GM12878 (cell line): ENCODE measurements around the gene TRIM7. TPM values are rescaled to one million over a fixed set of nuclear protein-coding genes. Genes with fewer than 3 reads are reported as not detected.

ENCODE experiments used
- ATAC-seq: fragments of 200-7000 bp; cut with Tn5 transposase; 3 replicates; pipeline ENCODE4 v1.9.1; 2020; ENCODE audit warnings: mild to moderate bottlenecking, moderate library complexity
- BruUV-seq: library from RNA; stranded (reverse); fragments of 400-500 nt; replicated peaks from 2 replicates; lab custom pipeline; 2021; lab: Mats Ljungman, UMichigan
- CTCF ChIA-PET: fragments of 300-600 bp; sonication (Branson Sonifier 250); formaldehyde crosslinking; extraction: SDS; loops from one replicate; lab custom pipeline; 2021; ENCODE audit warnings: inconsistent platforms; lab: Yijun Ruan, JAX
- POLR2A ChIA-PET: fragments of 350-600 bp; formaldehyde crosslinking; extraction: SDS; loops from one replicate; lab custom pipeline; 2021; ENCODE audit warnings: inconsistent platforms; lab: Charles Lee
- RAD21 ChIA-PET: fragments of 300-600 bp; sonication (Branson Sonifier 250); formaldehyde crosslinking; loops from one replicate; lab custom pipeline; 2023; ENCODE audit warnings: antibody characterized with exemption; ENCODE audit not compliant: unreplicated experiment; lab: Charles Lee
- SMC1A ChIA-PET: fragments of 300-600 bp; sonication (Branson Sonifier 250); formaldehyde crosslinking; loops from one replicate; lab custom pipeline; 2023; ENCODE audit not compliant: unreplicated experiment, uncharacterized antibody; lab: Charles Lee
- DNase-seq: peaks from one replicate; pipeline ENCODE4 v3.0.0-alpha.2; 2011; ENCODE audit warnings: low read depth, low spot score
- FAIRE-seq: peaks from 3 replicates; lab custom pipeline; 2011; peaks lifted over from hg19 to GRCh38; lab: Jason Lieb, UNC
- H2AFZ ChIP-seq: 2 replicates; pipeline ENCODE4 v1.6.0; 2011; ENCODE audit warnings: low read depth, low read length, control low read depth; ENCODE audit not compliant: control insufficient read depth
- H3K27ac ChIP-seq: 2 replicates; pipeline ENCODE4 v1.5.1; 2011; ENCODE audit warnings: control low read depth; ENCODE audit not compliant: control insufficient read depth, insufficient read depth
- H3K27me3 ChIP-seq, 2 experiments: replicated peaks in 1 of 2; 2 replicates each; pipeline versions ENCODE4 v1.6.0 to v1.6.1; 2011; ENCODE audit warnings: low read length in 1 of 2; ENCODE audit not compliant: control insufficient read depth in 2 of 2, insufficient read depth in 2 of 2
- H3K36me3 ChIP-seq, 2 experiments: 2 replicates each; pipeline ENCODE4 v1.5.1; 2011; ENCODE audit warnings: low read length in 1 of 2; ENCODE audit not compliant: control insufficient read depth in 2 of 2, insufficient read depth in 2 of 2
- H3K4me1 ChIP-seq: 2 replicates; pipeline ENCODE4 v1.6.1; 2011; ENCODE audit warnings: mild to moderate bottlenecking, low read length, moderate library complexity, mixed read lengths; ENCODE audit not compliant: control insufficient read depth, insufficient read depth
- H3K4me2 ChIP-seq: 2 replicates; pipeline ENCODE4 v1.6.0; 2011; ENCODE audit warnings: control low read depth; ENCODE audit not compliant: control insufficient read depth, insufficient read depth
- H3K4me3 ChIP-seq: fragments of 200-600 bp; sonication (generic); 2 replicates; pipeline ENCODE4 v1.5.1; 2016
- H3K79me2 ChIP-seq: 2 replicates; pipeline ENCODE4 v1.6.0; 2011; ENCODE audit warnings: low read length; ENCODE audit not compliant: control insufficient read depth, insufficient read depth
- H3K9ac ChIP-seq: 2 replicates; pipeline ENCODE4 v1.8.0; 2011; ENCODE audit warnings: low read length, control low read depth, mixed read lengths; ENCODE audit not compliant: control insufficient read depth, insufficient read depth
- H3K9me3 ChIP-seq: replicated peaks from 3 replicates; pipeline ENCODE4 v1.5.1; 2011; ENCODE audit warnings: mild to moderate bottlenecking, low read length; ENCODE audit not compliant: control insufficient read depth, insufficient read depth
- H4K20me1 ChIP-seq: 2 replicates; pipeline ENCODE4 v1.6.0; 2011; ENCODE audit not compliant: control insufficient read depth, insufficient read depth
- CBFB ChIP-seq: IDR thresholded peaks from 2 replicates; pipeline ENCODE4 v1.6.1; 2016; ENCODE audit warnings: antibody characterized with exemption, low read depth
- CREB1 ChIP-seq: IDR thresholded peaks from 2 replicates; pipeline ENCODE4 v1.6.1; 2012; ENCODE audit warnings: low read depth, mild to moderate bottlenecking, inconsistent platforms
- ESRRA ChIP-seq: IDR thresholded peaks from 2 replicates; pipeline ENCODE4 v1.6.1; 2012; ENCODE audit warnings: mild to moderate bottlenecking, low read length, improper control_type of control experiment
- FOXK2 ChIP-seq: fragments of 450-650 bp; IDR thresholded peaks from 2 replicates; pipeline ENCODE4 v1.6.1; 2017; ENCODE audit warnings: mild to moderate bottlenecking, moderate library complexity
- NR2C1 ChIP-seq: fragments of 450-650 bp; IDR thresholded peaks from 2 replicates; pipeline ENCODE4 v1.6.1; 2017; ENCODE audit warnings: antibody characterized with exemption, mild to moderate bottlenecking, moderate library complexity
- NR2C2 ChIP-seq: IDR thresholded peaks from 2 replicates; pipeline ENCODE4 v1.6.1; 2011; ENCODE audit warnings: borderline replicate concordance, low read depth; ENCODE audit not compliant: control insufficient read depth, insufficient read length
- PML ChIP-seq: IDR thresholded peaks from 2 replicates; pipeline ENCODE4 v1.6.1; 2012; ENCODE audit warnings: low read length, inconsistent platforms
- RCOR1 ChIP-seq: conservative IDR thresholded peaks from 2 replicates; pipeline ENCODE4 v1.6.1; 2012; ENCODE audit warnings: low read depth, low read length, improper control_type of control experiment
- REST ChIP-seq: IDR thresholded peaks from 2 replicates; pipeline ENCODE4 v1.6.1; 2012; ENCODE audit warnings: mild to moderate bottlenecking, low read depth, low read length
- SMC3 ChIP-seq: IDR thresholded peaks from 2 replicates; pipeline ENCODE4 v1.6.1; 2011; ENCODE audit warnings: low read length, improper control_type of control experiment, borderline replicate concordance
- STAT1 ChIP-seq: fragments of 450-650 bp; conservative IDR thresholded peaks from 2 replicates; pipeline ENCODE4 v1.6.1; 2014; ENCODE audit warnings: antibody characterized with exemption, mild to moderate bottlenecking
- ZNF24 ChIP-seq: fragments of 450-650 bp; IDR thresholded peaks from 2 replicates; pipeline ENCODE4 v1.6.1; 2017; ENCODE audit warnings: antibody characterized with exemption, mild to moderate bottlenecking
- ZNF622 ChIP-seq: fragments of 450-650 bp; IDR thresholded peaks from 2 replicates; pipeline ENCODE4 v1.6.1; 2017; ENCODE audit warnings: mild to moderate bottlenecking, inconsistent platforms
- WGBS: methylation state at CpG from one replicate; pipeline ENCODE4 v1.1.6; 2016; ENCODE audit warnings: low lambda C conversion rate; ENCODE audit not compliant: insufficient replicate concordance, insufficient coverage; ENCODE audit errors: missing lambda C conversion rate; 5-methylcytosine and 5-hydroxymethylcytosine counted together
- in situ Hi-C: fragments of 300-500 bp; cut with MboI; formaldehyde crosslinking; loops from 9 replicates; pipeline ENCODE4 v1.14.3; 2018; ENCODE audit warnings: mixed read lengths
- intact Hi-C: fragments of 100-400 bp; cut with micrococcal nuclease; formaldehyde crosslinking; loops from one replicate; pipeline ENCODE4 v1.14.2; 2022; ENCODE audit not compliant: unreplicated experiment
- polyA plus RNA-seq, 11 experiments: library from polyadenylated mRNA; depleted of rRNA in 4 of 11; unstranded in 6 of 11; stranded (reverse) in 5 of 11; fragments of >200 nt; fragmentation: Nextera tagmentation in 4 of 11; fragmentation: Illumina TruSeq in 1 of 11; extraction: Ambion mirVana in 4 of 11; extraction: Trizol in 1 of 11; gene quantifications; 1 replicate in 1 of 11; 2 replicates in 10 of 11; pipeline versions ENCODE4 v1.2.1 to v1.2.3, GENCODE V29; 2011 to 2016; ENCODE audit warnings: inconsistent platforms in 2 of 11, missing spikeins in 2 of 11, low read depth in 1 of 11
- total RNA-seq, 4 experiments: library from RNA; depleted of rRNA in 3 of 4; stranded (reverse); fragments of >200 nt in 3 of 4; fragmentation: Illumina TruSeq in 1 of 4; extraction: Trizol in 1 of 4; gene quantifications; 2 replicates each; pipeline versions ENCODE4 v1.2.1 to v1.2.3, GENCODE V29; 2013 to 2021
- TF ChIP-seq, protein P1 (sequence below): fragments of 450-650 bp; formaldehyde crosslinking; IDR thresholded peaks from 2 replicates; pipeline ENCODE4 v1.5.0; 2022; ENCODE audit warnings: mild to moderate bottlenecking, missing genetic modification characterization
- TF ChIP-seq, protein P2 (sequence below): fragments of 450-650 bp; IDR thresholded peaks from 2 replicates; pipeline ENCODE4 v1.6.1; 2018; ENCODE audit warnings: mild to moderate bottlenecking, low read depth, moderate library complexity; ENCODE audit not compliant: partially characterized antibody

TRIM7 gene
- total and polyA plus RNA-seq, 10 of the 15 experiments (the other 5 are each of a cell fraction or from before 2014, with no cell fraction given) = 0.02 to 1.6 (median 0.41) TPM

DNA sequence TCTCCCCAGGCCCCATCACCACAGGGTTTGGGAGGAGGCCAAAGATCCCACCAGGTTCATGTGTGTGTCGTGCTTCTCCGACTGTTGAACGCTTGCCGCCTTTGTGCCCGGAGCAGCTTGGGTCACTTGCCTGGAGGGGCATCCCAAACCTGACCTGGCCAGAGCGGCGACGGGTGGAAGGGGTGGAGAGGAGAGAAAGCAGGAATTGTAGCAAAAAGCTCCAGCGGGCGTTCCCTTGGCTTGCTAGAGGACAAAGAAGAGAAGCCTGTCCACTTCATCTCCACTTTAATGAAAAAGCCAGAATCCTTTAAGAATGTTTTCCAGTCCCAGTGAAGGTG is 15.2 kb upstream of the TRIM7 start:
- no peaks in the 10 kb centered on the region for H4K20me1 ChIP-seq
- ChIA-PET RAD21 (no interaction called here), CTCF (interaction anchor here (0.8 to 1.2 kb wide), 2 partner anchors 13 to 41 kb away, joined by 3 to 6 read pairs; partner anchors contain the start of gene TRIM52), SMC1A (interaction anchor here (0.9 to 1.2 kb wide), 2 partner anchors 13 to 31 kb away, joined by 3 to 5 read pairs; no protein-coding TSS in a partner anchor), POLR2A (interaction anchor here (1.4 kb wide), 1 partner anchor 13 kb away, joined by 8 read pairs; no protein-coding TSS in a partner anchor)
- peaks cover 14% of the 10 kb centered on the region for H3K79me2 ChIP-seq
- no peak overlapping the region for H2AFZ ChIP-seq
- intact Hi-C loops (no loop called here), in situ Hi-C loops (no loop called here)
- H3K27me3 ChIP-seq = no peaks in the 10 kb centered on the region
- peaks cover 13% of the 10 kb centered on the region for H3K4me1 ChIP-seq
- H3K36me3 ChIP-seq = no peaks in the 10 kb centered on the region
- DNase-seq (no peak), ATAC-seq (no peak), FAIRE-seq (no peak)
- no peak overlapping the region for H3K9ac ChIP-seq
- H3K4me3 ChIP-seq = no peak overlapping the region
- no TSS peak for BruUV-seq
- no peak overlapping the region for H3K27ac ChIP-seq
- WGBS = 98% methylated on average over 10 of the region's 10 CpGs
- no peak overlapping the region for H3K4me2 ChIP-seq
- H3K9me3 ChIP-seq = no peaks in the 10 kb centered on the region
- TF ChIP-seq REST = no peak
- no peak for TF ChIP-seq STAT1
- no peak for TF ChIP-seq CBFB
- TF ChIP-seq, protein P1, sequence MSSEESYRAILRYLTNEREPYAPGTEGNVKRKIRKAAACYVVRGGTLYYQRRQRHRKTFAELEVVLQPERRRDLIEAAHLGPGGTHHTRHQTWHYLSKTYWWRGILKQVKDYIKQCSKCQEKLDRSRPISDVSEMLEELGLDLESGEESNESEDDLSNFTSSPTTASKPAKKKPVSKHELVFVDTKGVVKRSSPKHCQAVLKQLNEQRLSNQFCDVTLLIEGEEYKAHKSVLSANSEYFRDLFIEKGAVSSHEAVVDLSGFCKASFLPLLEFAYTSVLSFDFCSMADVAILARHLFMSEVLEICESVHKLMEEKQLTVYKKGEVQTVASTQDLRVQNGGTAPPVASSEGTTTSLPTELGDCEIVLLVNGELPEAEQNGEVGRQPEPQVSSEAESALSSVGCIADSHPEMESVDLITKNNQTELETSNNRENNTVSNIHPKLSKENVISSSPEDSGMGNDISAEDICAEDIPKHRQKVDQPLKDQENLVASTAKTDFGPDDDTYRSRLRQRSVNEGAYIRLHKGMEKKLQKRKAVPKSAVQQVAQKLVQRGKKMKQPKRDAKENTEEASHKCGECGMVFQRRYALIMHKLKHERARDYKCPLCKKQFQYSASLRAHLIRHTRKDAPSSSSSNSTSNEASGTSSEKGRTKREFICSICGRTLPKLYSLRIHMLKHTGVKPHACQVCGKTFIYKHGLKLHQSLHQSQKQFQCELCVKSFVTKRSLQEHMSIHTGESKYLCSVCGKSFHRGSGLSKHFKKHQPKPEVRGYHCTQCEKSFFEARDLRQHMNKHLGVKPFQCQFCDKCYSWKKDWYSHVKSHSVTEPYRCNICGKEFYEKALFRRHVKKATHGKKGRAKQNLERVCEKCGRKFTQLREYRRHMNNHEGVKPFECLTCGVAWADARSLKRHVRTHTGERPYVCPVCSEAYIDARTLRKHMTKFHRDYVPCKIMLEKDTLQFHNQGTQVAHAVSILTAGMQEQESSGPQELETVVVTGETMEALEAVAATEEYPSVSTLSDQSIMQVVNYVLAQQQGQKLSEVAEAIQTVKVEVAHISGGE (CRISPR knock-in tag) = no peak
- no peak for TF ChIP-seq FOXK2
- TF ChIP-seq NR2C2 = no peak
- TF ChIP-seq NR2C1 = no peak
- TF ChIP-seq ESRRA = no peak
- TF ChIP-seq, protein P2, sequence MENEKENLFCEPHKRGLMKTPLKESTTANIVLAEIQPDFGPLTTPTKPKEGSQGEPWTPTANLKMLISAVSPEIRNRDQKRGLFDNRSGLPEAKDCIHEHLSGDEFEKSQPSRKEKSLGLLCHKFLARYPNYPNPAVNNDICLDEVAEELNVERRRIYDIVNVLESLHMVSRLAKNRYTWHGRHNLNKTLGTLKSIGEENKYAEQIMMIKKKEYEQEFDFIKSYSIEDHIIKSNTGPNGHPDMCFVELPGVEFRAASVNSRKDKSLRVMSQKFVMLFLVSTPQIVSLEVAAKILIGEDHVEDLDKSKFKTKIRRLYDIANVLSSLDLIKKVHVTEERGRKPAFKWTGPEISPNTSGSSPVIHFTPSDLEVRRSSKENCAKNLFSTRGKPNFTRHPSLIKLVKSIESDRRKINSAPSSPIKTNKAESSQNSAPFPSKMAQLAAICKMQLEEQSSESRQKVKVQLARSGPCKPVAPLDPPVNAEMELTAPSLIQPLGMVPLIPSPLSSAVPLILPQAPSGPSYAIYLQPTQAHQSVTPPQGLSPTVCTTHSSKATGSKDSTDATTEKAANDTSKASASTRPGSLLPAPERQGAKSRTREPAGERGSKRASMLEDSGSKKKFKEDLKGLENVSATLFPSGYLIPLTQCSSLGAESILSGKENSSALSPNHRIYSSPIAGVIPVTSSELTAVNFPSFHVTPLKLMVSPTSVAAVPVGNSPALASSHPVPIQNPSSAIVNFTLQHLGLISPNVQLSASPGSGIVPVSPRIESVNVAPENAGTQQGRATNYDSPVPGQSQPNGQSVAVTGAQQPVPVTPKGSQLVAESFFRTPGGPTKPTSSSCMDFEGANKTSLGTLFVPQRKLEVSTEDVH = no peak
- TF ChIP-seq PML = no peak
- no peak for TF ChIP-seq SMC3
- no peak for TF ChIP-seq RCOR1
- no peak for TF ChIP-seq CREB1
- no peak for TF ChIP-seq ZNF24
- no peak for TF ChIP-seq ZNF622
